Raji (cell line): ENCODE data around the gene S1PR3.

Source experiments
- POLR2A ChIP-seq: IDR thresholded peaks from 2 replicates; pipeline ENCODE4 v1.6.1; 2011; ENCODE audit warnings: low read depth, low read length, control low read depth; ENCODE audit not compliant: insufficient read depth

S1PR3 gene

GRCh38 chr9:89048616-89049015 is 57.3 kb downstream of the S1PR3 start:
- TF ChIP-seq POLR2A: no peak

GRCh38 chr9:89049646-89050045 is 58.4 kb downstream of the S1PR3 start:
- no peak for TF ChIP-seq POLR2A

GRCh38 chr9:89051421-89052025 is 60.3 kb downstream of the S1PR3 start:
- no peak for TF ChIP-seq POLR2A

- no peak for TF ChIP-seq POLR2A
These were observed 61.3 kb downstream of the S1PR3 start for GRCh38 chr9:89052470-89053097.

- TF ChIP-seq POLR2A: no peak
These were observed 62.0 kb downstream of the S1PR3 start for GRCh38 chr9:89053301-89053700.
